Esophagus muscularis mucosa (tissue), 3 donors: ENCODE measurements around the gene CUEDC2.

Source experiments
- CTCF ChIP-seq, 3 experiments: fragments of 200-600 bp in 2 of 3; fragments of 450-650 bp in 1 of 3; sonication (generic) in 2 of 3; IDR thresholded peaks; one replicate each; pipeline ENCODE4 v1.5.1; 2017 to 2019; ENCODE audit warnings: antibody characterized with exemption in 3 of 3, mild to moderate bottlenecking in 2 of 3, moderate library complexity in 1 of 3
- POLR2A ChIP-seq: fragments of 450-650 bp; IDR thresholded peaks from one replicate; pipeline ENCODE4 v1.6.1; 2017; ENCODE audit warnings: antibody characterized with exemption, moderate library complexity, mild to moderate bottlenecking, low read depth
- POLR2AphosphoS5 ChIP-seq, 2 donors: sonication (generic); formaldehyde crosslinking; IDR thresholded peaks; one replicate each; pipeline ENCODE4 v1.6.1; 2017; ENCODE audit warnings: antibody characterized with exemption in 2 of 2

DNA sequence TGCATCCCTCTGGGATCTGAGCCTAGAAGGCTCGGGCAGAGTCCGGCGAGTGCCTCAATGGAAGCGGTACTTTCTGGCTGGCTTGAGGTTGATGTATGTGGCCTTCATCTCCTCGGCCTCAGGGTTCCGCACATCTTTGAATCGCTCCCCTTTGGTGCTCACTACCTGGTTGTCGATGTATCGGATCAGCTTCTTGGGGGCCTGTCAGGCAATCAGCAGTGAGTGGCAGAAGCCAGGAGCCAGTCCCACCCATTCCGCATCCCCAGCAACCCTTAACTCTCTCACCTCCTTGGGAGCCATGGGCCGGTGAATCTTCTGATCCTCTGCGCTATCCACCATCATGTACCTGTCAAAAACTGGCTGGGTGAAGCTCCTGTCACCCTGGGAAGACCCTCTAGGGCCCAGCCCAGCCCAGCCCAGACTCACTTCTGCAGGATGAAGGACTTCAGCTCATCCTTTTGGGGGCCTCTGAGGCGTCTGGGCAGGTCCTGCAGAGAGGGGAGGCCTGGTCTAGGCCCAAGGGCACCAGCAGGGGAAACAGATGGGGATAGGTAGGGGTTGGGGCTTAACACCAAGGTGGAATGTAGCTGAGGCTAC is 8.9 kb downstream of the CUEDC2 start:
- no peak for TF ChIP-seq CTCF (IDR thresholded peaks at IDR 0.05)
- TF ChIP-seq POLR2A: no peak
- TF ChIP-seq POLR2AphosphoS5 (IDR thresholded peaks at IDR 0.05): no peak
